Body of pancreas (tissue), 4 donors: ENCODE results near the gene WNT7B. TPM values are rescaled to one million over a fixed set of nuclear protein-coding genes. Genes with fewer than 3 reads are reported as not detected.
A peak's percentile ranks its signal among the peaks of the same experiment; 100 is the strongest.

ENCODE experiments used
- ATAC-seq: fragments of 150-250 bp; one replicate; pipeline ENCODE4 v1.9.1; 2016
- DNase-seq, 4 donors: peaks; one replicate each; pipeline ENCODE4 v3.0.0-alpha.2; 2019
- H3K27ac ChIP-seq, 4 donors: fragments of 200-600 bp; sonication (generic); 1 replicate in 3 of 4; 2 replicates in 1 of 4; pipeline versions ENCODE4 v1.5.1 to v1.6.1; 2016 to 2019; ENCODE audit warnings: mild to moderate bottlenecking in 1 of 4, mixed read lengths in 1 of 4, moderate library complexity in 1 of 4
- H3K27me3 ChIP-seq, 2 donors: fragments of 200-600 bp; sonication (generic); one replicate each; pipeline ENCODE4 v1.6.0; 2016; ENCODE audit warnings: mild to moderate bottlenecking in 1 of 2
- H3K36me3 ChIP-seq, 2 donors: fragments of 200-600 bp; sonication (generic); replicated peaks in 1 of 2; 2 replicates each; pipeline ENCODE4 v1.5.1; 2016; ENCODE audit warnings: low read depth in 2 of 2; ENCODE audit not compliant: insufficient read depth in 1 of 2
- H3K4me1 ChIP-seq: fragments of 200-600 bp; sonication (generic); one replicate; pipeline ENCODE4 v1.6.0; 2016
- H3K4me3 ChIP-seq, 2 donors: fragments of 200-600 bp; sonication (generic); 1 replicate in 1 of 2; 2 replicates in 1 of 2; pipeline ENCODE4 v1.5.1; 2016 to 2019
- H3K9me3 ChIP-seq, 3 donors: fragments of 200-600 bp; sonication (generic); 1 replicate in 2 of 3; 2 replicates in 1 of 3; pipeline ENCODE4 v1.5.1; 2016
- POLR2A ChIP-seq, 3 donors: fragments of 450-650 bp; IDR thresholded peaks; one replicate each; pipeline ENCODE4 v1.6.1; 2016; ENCODE audit warnings: antibody characterized with exemption in 3 of 3, mild to moderate bottlenecking in 2 of 3
- WGBS, 2 donors: methylation state at CpG; one replicate each; pipeline ENCODE4 v1.1.5; 2017; 5-methylcytosine and 5-hydroxymethylcytosine counted together
- intact Hi-C: fragments of 100-400 bp; cut with DNase I; formaldehyde crosslinking; loops from one replicate; pipeline ENCODE4 v1.15.1; 2023
- total RNA-seq, 2 donors: library from RNA; depleted of rRNA; stranded (reverse); fragments of >200 nt; gene quantifications; one replicate each; pipeline ENCODE4 v1.1.0, GENCODE V29; 2016
- TF ChIP-seq, protein P1 (sequence below), 7 experiments: fragments of 450-650 bp in 4 of 7; fragments of 200-600 bp in 3 of 7; sonication (generic) in 3 of 7; IDR thresholded peaks; one replicate each; pipeline ENCODE4 v1.5.1; 2016 to 2019; ENCODE audit warnings: antibody characterized with exemption in 7 of 7

The WNT7B gene
- total RNA-seq, 2 donors from 2014 or later, result 2.1 TPM; not detected in 1

DNA sequence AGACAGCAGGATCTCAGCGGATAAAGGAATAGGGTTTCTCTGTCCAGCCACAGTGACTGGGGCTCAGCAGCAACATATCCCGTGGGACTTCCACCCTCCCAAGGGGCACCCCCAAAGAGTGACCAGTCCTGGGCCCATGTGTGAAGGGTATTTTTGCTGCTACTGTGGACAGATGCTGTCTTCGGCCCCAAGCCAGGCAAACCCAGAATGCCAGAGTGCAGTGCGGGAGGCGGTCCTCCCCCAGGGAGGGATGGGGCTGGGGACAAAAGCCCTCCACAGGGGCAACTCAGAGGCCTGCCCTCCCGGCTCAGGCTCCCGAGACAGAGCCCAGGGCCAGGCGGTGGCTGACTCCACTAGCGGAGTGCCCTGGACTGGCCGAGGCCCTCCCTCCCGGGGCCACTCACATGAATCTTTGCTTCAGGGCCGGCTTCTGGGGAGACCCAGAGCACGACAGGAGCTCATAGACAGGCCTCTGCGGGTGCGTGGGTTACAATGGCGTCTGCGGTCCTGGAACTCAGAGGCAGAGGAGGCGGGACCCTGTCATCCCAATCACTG is 34.7 kb upstream of the WNT7B start:
- Histone ChIP-seq H3K27me3 (no peaks in the 10 kb centered on the region), H3K4me1 (peaks cover 61% of the 10 kb centered on the region), H3K4me3 (no peak overlapping the region), H3K27ac (peak overlapping the region; percentile 18 to 99 (median 97)), H3K36me3 (no peaks in the 10 kb centered on the region), H3K9me3 (no peaks in the 10 kb centered on the region)
- DNase-seq, result peak in 1 of 4 donors; percentile 21
- 89 to 92% methylated on average over 10 to 18 of the region's 18 CpGs for WGBS, 2 donors
- intact Hi-C loops, result no loop called here
- no peak for TF ChIP-seq POLR2A (IDR thresholded peaks at IDR 0.05)
- TF ChIP-seq, protein P1, sequence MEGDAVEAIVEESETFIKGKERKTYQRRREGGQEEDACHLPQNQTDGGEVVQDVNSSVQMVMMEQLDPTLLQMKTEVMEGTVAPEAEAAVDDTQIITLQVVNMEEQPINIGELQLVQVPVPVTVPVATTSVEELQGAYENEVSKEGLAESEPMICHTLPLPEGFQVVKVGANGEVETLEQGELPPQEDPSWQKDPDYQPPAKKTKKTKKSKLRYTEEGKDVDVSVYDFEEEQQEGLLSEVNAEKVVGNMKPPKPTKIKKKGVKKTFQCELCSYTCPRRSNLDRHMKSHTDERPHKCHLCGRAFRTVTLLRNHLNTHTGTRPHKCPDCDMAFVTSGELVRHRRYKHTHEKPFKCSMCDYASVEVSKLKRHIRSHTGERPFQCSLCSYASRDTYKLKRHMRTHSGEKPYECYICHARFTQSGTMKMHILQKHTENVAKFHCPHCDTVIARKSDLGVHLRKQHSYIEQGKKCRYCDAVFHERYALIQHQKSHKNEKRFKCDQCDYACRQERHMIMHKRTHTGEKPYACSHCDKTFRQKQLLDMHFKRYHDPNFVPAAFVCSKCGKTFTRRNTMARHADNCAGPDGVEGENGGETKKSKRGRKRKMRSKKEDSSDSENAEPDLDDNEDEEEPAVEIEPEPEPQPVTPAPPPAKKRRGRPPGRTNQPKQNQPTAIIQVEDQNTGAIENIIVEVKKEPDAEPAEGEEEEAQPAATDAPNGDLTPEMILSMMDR (IDR thresholded peaks at IDR 0.05), result no peak
- no peak for ATAC-seq

DNA sequence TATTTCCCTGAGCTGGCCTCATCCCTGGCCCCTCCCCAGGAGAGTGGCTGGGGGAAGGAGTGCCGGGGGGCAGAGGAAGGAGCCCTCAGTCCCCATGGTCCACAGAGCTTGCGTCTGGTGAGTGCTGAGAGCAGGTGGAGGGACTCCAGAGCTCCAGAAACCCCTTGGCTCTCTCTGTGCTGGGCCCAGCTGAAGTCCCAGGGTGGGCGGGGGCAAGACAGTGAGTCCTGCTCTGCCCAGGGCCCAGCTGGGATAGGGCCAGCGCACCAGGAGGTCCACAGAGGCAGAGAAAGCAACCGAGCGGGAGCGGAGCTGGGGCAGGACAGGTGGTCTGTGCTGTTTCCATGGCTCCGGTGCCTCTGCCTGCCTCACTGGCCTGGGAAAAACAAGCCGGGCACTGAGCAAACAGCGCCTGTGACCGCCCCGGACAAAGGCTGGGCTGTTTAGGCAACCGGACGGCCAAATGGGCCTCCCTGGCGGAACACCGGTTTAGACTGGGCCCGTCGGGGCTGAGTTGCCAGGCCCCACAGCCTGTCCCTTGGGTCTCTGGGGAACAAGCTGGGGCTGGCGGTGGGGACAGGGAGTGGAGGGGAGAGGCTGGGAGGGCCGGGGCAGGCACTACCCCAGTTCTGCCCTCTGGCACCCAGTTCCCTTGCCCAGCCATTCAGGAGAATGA is 34.1 kb upstream of the WNT7B start:
- ATAC-seq, result no peak
- intact Hi-C loops, result no loop called here
- Histone ChIP-seq H3K27ac (peak overlapping the region; percentile 18 to 99 (median 97)), H3K9me3 (no peaks in the 10 kb centered on the region), H3K27me3 (no peaks in the 10 kb centered on the region), H3K36me3 (no peaks in the 10 kb centered on the region), H3K4me1 (peaks cover 67% of the 10 kb centered on the region), H3K4me3 (no peak overlapping the region)
- peak; percentile 22 to 43 (median 35) for TF ChIP-seq POLR2A (IDR thresholded peaks at IDR 0.05)
- TF ChIP-seq, protein P1 (IDR thresholded peaks at IDR 0.05), result no peak
- 83 to 87% methylated on average over 4 to 20 of the region's 20 CpGs for WGBS, 2 donors
- DNase-seq, result peak in 3 of 4 donors; percentile 60 to 69 (median 62)

DNA sequence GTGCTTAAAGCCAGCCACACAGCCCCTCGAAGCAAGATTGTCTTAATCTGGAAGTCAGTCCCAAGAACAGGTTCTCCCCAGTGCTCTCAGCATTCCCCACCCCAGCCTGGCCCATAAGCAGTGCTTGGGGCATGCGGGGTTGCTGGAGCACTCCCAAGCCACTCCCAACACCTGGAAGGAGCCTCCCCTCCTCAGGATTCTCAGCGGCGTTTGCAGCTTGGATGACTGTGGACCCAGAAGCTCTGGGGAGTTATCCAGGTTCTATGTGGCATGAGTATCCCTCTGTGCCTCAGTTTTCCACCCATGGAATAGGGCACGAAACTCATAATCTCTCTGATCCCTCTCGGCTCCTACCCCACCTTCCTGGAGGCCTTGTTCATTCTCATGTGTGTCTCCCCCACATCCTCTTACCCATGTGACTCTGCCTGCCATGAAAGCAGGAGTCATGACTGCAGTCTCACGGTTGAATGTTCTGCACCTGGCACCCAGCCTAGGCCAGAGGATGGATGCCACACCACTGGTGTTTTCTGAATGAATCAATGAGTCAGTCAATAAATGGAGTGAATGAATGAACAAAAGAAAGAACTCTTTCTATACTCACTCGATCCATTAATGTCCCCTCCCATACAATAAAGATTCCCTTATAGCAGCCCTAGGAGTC is 33.4 kb upstream of the WNT7B start:
- Histone ChIP-seq H3K27ac (peak overlapping the region in 3 of 4 donors; percentile 97 to 99 (median 97)), H3K4me3 (no peak overlapping the region), H3K9me3 (no peaks in the 10 kb centered on the region), H3K27me3 (no peaks in the 10 kb centered on the region), H3K36me3 (no peaks in the 10 kb centered on the region), H3K4me1 (peaks cover 65% of the 10 kb centered on the region)
- 78 to 92% methylated on average over 7 to 8 of the region's 8 CpGs for WGBS, 2 donors
- ATAC-seq (no peak), DNase-seq (peak in 1 of 4 donors; percentile 14)
- intact Hi-C loops, result no loop called here
- no peak for TF ChIP-seq POLR2A (IDR thresholded peaks at IDR 0.05)
- TF ChIP-seq, protein P1 (IDR thresholded peaks at IDR 0.05), result no peak

DNA sequence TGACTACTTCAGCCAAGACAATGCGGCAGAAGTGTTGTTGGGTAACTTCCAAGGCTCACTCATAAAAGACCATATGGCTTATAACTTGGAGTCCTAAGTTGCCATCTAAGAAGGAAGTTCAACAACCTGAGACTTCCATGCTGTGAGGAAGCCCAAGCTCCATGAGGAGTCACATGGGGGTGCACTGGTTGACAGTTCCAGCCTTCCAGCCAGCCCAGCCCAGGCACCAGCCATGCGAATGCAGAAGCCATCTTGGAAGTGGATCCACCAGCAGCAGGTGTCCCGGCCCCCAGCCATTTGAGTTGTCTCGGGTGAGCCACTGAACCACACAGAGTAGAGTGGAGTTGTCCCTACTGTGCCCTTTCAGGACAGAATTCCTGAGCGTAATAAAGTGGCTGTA is 32.8 kb upstream of the WNT7B start:
- TF ChIP-seq POLR2A (IDR thresholded peaks at IDR 0.05), result no peak
- TF ChIP-seq, protein P1 (IDR thresholded peaks at IDR 0.05), result no peak
- Histone ChIP-seq H3K27me3 (no peaks in the 10 kb centered on the region), H3K36me3 (no peaks in the 10 kb centered on the region), H3K9me3 (no peaks in the 10 kb centered on the region), H3K27ac (peak overlapping the region in 1 of 4 donors; percentile 92), H3K4me3 (no peak overlapping the region), H3K4me1 (peaks cover 59% of the 10 kb centered on the region)
- intact Hi-C loops, result no loop called here
- ATAC-seq (no peak), DNase-seq (peak in 1 of 4 donors; percentile 7)
- 94 to 100% methylated on average over 1 to 5 of the region's 5 CpGs for WGBS, 2 donors
